Epithelial cell of proximal tubule (primary cell): ENCODE data around the gene ITSN1. TPM values are rescaled to one million over a fixed set of nuclear protein-coding genes. Genes with fewer than 3 reads are reported as not detected.

Experiments used
- DNase-seq: peaks from one replicate; pipeline ENCODE4 v3.0.0-alpha.2; 2011; ENCODE audit warnings: low read depth
- H3K4me3 ChIP-seq: 2 replicates; pipeline ENCODE4 v1.5.1; 2011; ENCODE audit warnings: low read depth, mild to moderate bottlenecking, low read length
- CTCF ChIP-seq: conservative IDR thresholded peaks from 2 replicates; pipeline ENCODE4 v1.5.1; 2012; ENCODE audit warnings: low read depth, mild to moderate bottlenecking, low read length
- total RNA-seq: library from RNA; depleted of rRNA; stranded (reverse); fragments of >200 nt; gene quantifications from 2 replicates; pipeline ENCODE4 v1.2.3, GENCODE V29; 2015

Gene ITSN1
- total RNA-seq, 1 donor from 2014 or later, result 24.5 TPM

GRCh38 chr21:33890187-33890586, 247.9 kb downstream of the ITSN1 start:
- DNase-seq, result no peak
- no peak overlapping the region for H3K4me3 ChIP-seq

GRCh38 chr21:33892853-33893252, 250.6 kb downstream of the ITSN1 start:
- no peak for TF ChIP-seq CTCF
- H3K4me3 ChIP-seq, result no peak overlapping the region
- DNase-seq, result no peak

More at GRCh38 chr21:33890187-33890586, 247.9 kb downstream of the ITSN1 start:
- TF ChIP-seq CTCF, result no peak

- no peak overlapping the region for H3K4me3 ChIP-seq
- no peak for DNase-seq
- TF ChIP-seq CTCF, result no peak
Measured at GRCh38 chr21:33893917-33894316, 251.6 kb downstream of the ITSN1 start.

- TF ChIP-seq CTCF, result peak; percentile 89
- DNase-seq, result no peak
Measured at GRCh38 chr21:33894736-33895288, 252.5 kb downstream of the ITSN1 start.

GRCh38 chr21:33895356-33895755, 253.1 kb downstream of the ITSN1 start:
- no peak for DNase-seq
- TF ChIP-seq CTCF, result no peak
- H3K4me3 ChIP-seq, result no peak overlapping the region

More at GRCh38 chr21:33894736-33895288, 252.5 kb downstream of the ITSN1 start:
- peak overlapping the region; percentile 36 for H3K4me3 ChIP-seq

GRCh38 chr21:33896691-33897090, 254.4 kb downstream of the ITSN1 start:
- DNase-seq, result no peak
- H3K4me3 ChIP-seq, result no peak overlapping the region
- TF ChIP-seq CTCF, result no peak

- no peak for DNase-seq
- H3K4me3 ChIP-seq, result no peak overlapping the region
- no peak for TF ChIP-seq CTCF
Measured at GRCh38 chr21:33897098-33897497, 254.8 kb downstream of the ITSN1 start.
